Measurements from ENCODE around the gene IPO13.

IPO13 gene

DNA sequence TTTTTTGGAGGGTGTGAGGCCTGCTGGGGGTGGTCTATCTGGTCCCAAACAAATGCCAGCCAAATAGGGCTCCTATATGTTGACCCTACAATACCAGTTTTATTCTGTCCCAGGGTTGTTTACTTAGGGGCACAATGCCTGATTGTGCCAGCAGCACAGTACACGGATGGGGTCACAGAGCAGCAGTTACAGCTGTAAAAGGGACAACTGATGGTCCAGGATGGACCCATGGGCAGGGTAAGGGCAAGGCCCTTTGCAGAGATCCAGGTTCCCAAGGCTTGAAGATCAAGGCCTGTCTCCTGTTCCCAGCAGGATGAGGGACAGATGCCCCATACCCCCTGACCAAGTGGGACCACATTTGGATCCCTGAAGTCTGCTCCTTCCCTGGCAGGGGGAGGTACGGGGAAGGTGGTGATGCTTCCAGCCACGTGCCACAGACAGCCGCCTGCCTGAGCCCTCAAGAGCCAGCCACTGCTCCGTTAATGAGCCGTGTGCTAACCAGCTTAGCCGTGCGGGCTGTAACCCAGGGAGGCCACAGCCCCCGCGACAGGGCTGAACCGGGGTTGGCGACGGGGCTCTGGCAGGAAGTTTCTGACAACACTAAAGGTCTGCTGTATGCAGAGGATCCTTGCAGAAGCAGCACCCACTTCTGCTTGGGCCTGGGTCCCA is 66.3 kb downstream of the IPO13 start:
- no peak for DNase-seq (ENCODE audit: low spot score)

DNA sequence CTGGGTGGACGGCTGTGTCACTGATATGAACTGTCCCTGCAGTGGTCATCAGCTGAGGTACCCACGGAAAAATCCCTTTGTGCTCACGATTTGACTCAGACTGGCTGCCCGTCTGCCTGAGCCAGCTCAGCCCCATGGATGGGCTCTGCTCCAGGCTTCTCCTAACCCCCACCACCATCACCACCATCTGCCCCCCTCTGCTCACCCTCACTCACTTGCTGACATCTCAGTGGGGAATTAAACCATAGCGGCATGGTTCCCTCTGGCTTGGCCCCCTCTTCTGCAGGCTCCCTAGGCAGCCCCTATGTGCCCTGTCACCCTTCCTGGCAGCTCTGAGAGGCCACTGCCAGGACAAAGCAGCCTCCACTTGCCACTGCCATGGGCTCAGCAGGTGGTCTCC is 67.2 kb downstream of the IPO13 start:
- no peak for DNase-seq (ENCODE audit: low spot score)

DNA sequence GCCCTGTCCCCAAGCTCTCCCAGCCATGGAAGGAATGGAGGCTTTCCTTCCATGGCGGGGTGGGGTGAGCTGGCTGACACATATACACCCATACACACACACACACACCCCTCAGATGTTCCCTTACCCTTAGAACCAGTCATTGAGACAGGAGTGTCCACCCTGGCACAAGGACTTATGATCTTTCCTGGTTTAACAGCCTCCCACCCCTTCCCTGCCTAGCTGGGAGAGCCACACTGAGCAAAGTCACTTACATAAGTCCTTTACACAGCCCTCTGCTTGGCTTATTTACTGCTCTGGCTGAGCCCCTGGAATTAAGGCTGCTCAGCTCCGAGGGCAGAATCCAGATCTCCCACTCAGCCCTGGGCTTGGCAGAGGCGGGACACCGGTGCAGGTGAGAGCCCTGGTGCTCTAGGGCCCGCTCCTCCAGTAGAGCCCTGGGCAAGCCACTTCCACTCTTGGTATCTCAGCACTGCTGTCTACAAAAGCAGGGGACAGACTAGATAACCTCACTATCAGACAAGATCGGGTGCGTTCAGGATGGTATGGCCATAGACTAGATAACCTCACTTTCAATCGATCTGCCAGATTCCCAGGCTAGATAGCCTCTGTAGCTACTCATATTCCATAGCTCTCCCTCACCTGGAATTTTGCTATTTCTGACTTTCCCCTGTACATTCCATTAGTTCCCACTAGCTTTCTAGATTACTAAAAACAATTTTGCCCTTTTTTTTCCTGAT is 67.8 kb downstream of the IPO13 start:
- DNase-seq (ENCODE audit: low spot score) = no peak

DNA sequence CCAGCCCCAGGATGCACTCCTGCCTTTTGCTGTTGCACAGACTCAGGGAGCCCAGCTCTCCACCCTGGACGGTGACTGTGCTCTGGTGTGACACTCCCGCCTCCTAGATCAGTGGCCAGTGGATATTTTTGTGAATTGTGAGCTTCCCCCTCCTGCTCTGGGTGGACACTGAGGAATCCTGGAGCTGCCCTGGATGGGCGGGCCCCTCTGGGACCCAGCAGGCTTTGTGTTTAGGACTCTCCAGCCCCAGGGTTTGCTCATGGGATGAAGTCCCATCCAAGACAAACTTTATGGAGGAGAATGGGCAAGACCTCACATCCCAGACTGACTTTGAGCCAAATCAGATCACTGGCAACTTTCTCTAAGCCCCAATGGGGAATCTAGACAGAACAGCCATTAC is 68.5 kb downstream of the IPO13 start:
- DNase-seq (ENCODE audit: low spot score) = no peak

DNA sequence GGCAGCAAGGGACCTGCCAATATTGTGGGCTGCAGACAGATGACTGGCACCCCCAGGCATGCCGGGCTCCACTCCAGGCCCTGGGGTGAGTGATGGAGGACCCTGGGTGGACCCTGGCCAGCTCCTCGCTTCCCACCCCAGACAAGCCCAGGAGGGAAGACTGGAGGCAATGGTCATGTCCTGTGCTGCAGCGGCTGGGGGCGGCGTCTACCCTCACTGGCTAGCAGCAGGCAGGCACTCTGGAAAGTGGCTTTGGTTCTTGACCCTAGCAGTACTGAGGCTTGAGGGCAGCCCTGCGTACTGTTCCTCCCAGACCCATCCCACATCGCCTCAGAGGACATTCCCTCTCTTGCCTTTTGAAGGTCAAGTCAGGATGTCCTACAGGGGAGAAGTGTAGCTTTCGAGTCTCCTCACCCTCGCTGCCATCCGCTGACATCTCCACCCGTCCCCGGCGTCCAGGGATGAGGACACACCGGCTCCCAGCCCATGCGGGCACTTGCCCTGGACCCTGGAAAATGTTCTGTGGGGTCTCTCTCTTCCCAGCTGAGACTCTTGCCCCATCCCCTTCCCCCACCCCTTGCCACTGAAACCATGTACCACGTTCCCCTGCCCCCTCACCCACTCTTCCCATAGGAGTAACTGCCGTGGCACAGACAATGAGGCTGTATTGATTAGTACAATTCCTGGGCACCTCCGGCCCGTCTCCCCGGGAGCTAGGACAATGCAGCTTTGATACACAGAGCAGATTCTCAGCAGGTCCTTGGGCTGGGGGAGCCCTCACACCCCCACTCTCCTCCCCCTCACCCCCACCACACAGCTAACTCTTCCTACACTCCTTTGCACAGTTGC is 69.5 kb downstream of the IPO13 start:
- no peak for DNase-seq (ENCODE audit: low spot score)

DNA sequence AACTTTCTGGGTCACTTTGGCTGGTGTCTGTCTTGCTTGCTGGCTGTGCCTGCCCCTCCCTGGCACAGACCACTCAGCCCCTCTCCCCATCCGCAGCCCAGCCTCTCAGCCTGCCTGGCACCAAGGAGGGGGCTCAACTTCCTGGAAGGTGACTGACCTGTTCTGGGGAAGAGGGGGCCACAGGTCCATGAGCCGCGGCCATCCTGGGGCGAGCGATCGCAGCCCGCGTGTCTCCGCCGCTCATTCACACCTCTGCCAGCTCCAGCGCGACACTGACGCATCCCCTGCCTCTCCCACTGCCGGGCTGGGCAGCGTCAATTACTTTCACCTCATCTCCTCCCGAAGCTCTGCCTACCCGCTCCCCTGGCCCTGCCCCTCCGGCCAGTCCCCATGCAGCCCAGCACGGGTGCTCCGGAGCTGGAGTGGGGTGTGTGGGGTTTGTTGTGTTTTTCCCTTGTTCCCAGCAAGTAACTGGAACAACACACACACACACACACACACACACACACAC is 70.2 kb downstream of the IPO13 start:
- no peak for DNase-seq (ENCODE audit: low spot score)
